MG63 (cell line): ENCODE measurements around the gene RNF112. TPM values are rescaled to one million over a fixed set of nuclear protein-coding genes. Genes with fewer than 3 reads are reported as not detected.

Source experiments
- DNase-seq: peaks from one replicate; pipeline ENCODE4 v3.0.0-alpha.2; 2020
- H3K27me3 ChIP-seq: fragments of 250-450 bp; sonication (Bioruptor Pico); 2 replicates; pipeline ENCODE4 v1.5.1; 2020; ENCODE audit warnings: mild to moderate bottlenecking, moderate library complexity
- H3K36me3 ChIP-seq: fragments of 250-450 bp; sonication (Bioruptor Pico); 2 replicates; pipeline ENCODE4 v1.5.1; 2020; ENCODE audit warnings: mild to moderate bottlenecking, moderate library complexity
- H3K4me3 ChIP-seq: fragments of 250-450 bp; sonication (Bioruptor Pico); 2 replicates; pipeline ENCODE4 v1.5.1; 2020; ENCODE audit warnings: mild to moderate bottlenecking, moderate library complexity
- H3K9me3 ChIP-seq: fragments of 250-450 bp; sonication (Bioruptor Pico); 2 replicates; pipeline ENCODE4 v1.5.1; 2020; ENCODE audit warnings: mild to moderate bottlenecking, moderate library complexity
- total RNA-seq: library from RNA; depleted of rRNA; stranded (reverse); fragments of >200 nt; shearing (Covaris generic); gene quantifications from 2 replicates; pipeline ENCODE4 v1.2.3, GENCODE V29; 2014; ENCODE audit warnings: low replicate concordance; rRNA removed

RNF112 gene
- total RNA-seq = not detected in 2 replicates

- no peak within 1 kb of the TSS for H3K4me3 ChIP-seq
- no peaks in the 10 kb centered on the region for H3K36me3 ChIP-seq
- H3K9me3 ChIP-seq = no peaks in the 10 kb centered on the region
- H3K27me3 ChIP-seq = no peaks in the 10 kb centered on the region
- DNase-seq = no peak
Measured at GRCh38 chr17:19410875-19411620, at the start of gene RNF112. TSS of gene RNF112 (plus strand) at chr17:19411232. CDS start at chr17:19411409, 177 bp downstream.

- DNase-seq = no peak
- Histone ChIP-seq H3K27me3 (no peaks in the 10 kb centered on the region), H3K4me3 (no peak overlapping the region), H3K9me3 (no peaks in the 10 kb centered on the region), H3K36me3 (no peaks in the 10 kb centered on the region)
Measured at GRCh38 chr17:19361326-19361725, 49.7 kb upstream of the RNF112 start.

- H3K27me3 ChIP-seq = no peaks in the 10 kb centered on the region
- H3K4me3 ChIP-seq = peak overlapping the region; percentile 77
- no peaks in the 10 kb centered on the region for H3K9me3 ChIP-seq
- DNase-seq = no peak
- no peaks in the 10 kb centered on the region for H3K36me3 ChIP-seq
Measured at GRCh38 chr17:19361944-19362276, 49.1 kb upstream of the RNF112 start.

GRCh38 chr17:19362277-19363113 lies 48.5 kb upstream of the RNF112 start, which contains the start of gene B9D1:
TSS of gene B9D1 (minus strand) at chr17:19362723. CDS start at chr17:19362569, 154 bp downstream.
- Histone ChIP-seq H3K9me3 (no peaks in the 10 kb centered on the region), H3K4me3 (peak within 1 kb of the TSS; percentile 77), H3K36me3 (no peaks in the 10 kb centered on the region), H3K27me3 (no peaks in the 10 kb centered on the region)
- DNase-seq = peak; percentile 74

- DNase-seq = no peak
- Histone ChIP-seq H3K4me3 (peak overlapping the region; percentile 77), H3K9me3 (no peaks in the 10 kb centered on the region), H3K27me3 (no peaks in the 10 kb centered on the region), H3K36me3 (no peaks in the 10 kb centered on the region)
Measured at GRCh38 chr17:19363114-19363438, 48.0 kb upstream of the RNF112 start.

- no peaks in the 10 kb centered on the region for H3K27me3 ChIP-seq
- H3K9me3 ChIP-seq = no peaks in the 10 kb centered on the region
- no peak overlapping the region for H3K4me3 ChIP-seq
- no peaks in the 10 kb centered on the region for H3K36me3 ChIP-seq
- no peak for DNase-seq
Measured at GRCh38 chr17:19363460-19364035, 47.5 kb upstream of the RNF112 start.

- H3K9me3 ChIP-seq = no peaks in the 10 kb centered on the region
- H3K36me3 ChIP-seq = no peaks in the 10 kb centered on the region
- no peak overlapping the region for H3K4me3 ChIP-seq
- H3K27me3 ChIP-seq = no peaks in the 10 kb centered on the region
- no peak for DNase-seq
Measured at GRCh38 chr17:19364699-19365498, 46.1 kb upstream of the RNF112 start.

GRCh38 chr17:19365499-19365817 lies 45.6 kb upstream of the RNF112 start:
- H3K9me3 ChIP-seq = no peaks in the 10 kb centered on the region
- no peak for DNase-seq
- H3K36me3 ChIP-seq = no peaks in the 10 kb centered on the region
- no peak overlapping the region for H3K4me3 ChIP-seq
- no peaks in the 10 kb centered on the region for H3K27me3 ChIP-seq

- no peak for DNase-seq
- no peaks in the 10 kb centered on the region for H3K27me3 ChIP-seq
- H3K36me3 ChIP-seq = no peaks in the 10 kb centered on the region
- no peaks in the 10 kb centered on the region for H3K9me3 ChIP-seq
- no peak overlapping the region for H3K4me3 ChIP-seq
Measured at GRCh38 chr17:19365833-19366636, 45.0 kb upstream of the RNF112 start.

- no peak overlapping the region for H3K4me3 ChIP-seq
- DNase-seq = no peak
- H3K27me3 ChIP-seq = no peaks in the 10 kb centered on the region
- H3K9me3 ChIP-seq = no peaks in the 10 kb centered on the region
- no peaks in the 10 kb centered on the region for H3K36me3 ChIP-seq
Measured at GRCh38 chr17:19366637-19366972, 44.4 kb upstream of the RNF112 start.

- H3K4me3 ChIP-seq = no peak overlapping the region
- DNase-seq = no peak
- no peaks in the 10 kb centered on the region for H3K27me3 ChIP-seq
- H3K36me3 ChIP-seq = no peaks in the 10 kb centered on the region
- H3K9me3 ChIP-seq = no peaks in the 10 kb centered on the region
Measured at GRCh38 chr17:19368229-19368628, 42.8 kb upstream of the RNF112 start.

- H3K9me3 ChIP-seq = no peaks in the 10 kb centered on the region
- H3K27me3 ChIP-seq = no peaks in the 10 kb centered on the region
- no peak overlapping the region for H3K4me3 ChIP-seq
- H3K36me3 ChIP-seq = no peaks in the 10 kb centered on the region
- no peak for DNase-seq
Measured at GRCh38 chr17:19369107-19369778, 41.8 kb upstream of the RNF112 start.

GRCh38 chr17:19369846-19370492 lies 41.1 kb upstream of the RNF112 start:
- no peaks in the 10 kb centered on the region for H3K36me3 ChIP-seq
- H3K9me3 ChIP-seq = no peaks in the 10 kb centered on the region
- DNase-seq = no peak
- H3K27me3 ChIP-seq = no peaks in the 10 kb centered on the region
- no peak overlapping the region for H3K4me3 ChIP-seq

- Histone ChIP-seq H3K27me3 (no peaks in the 10 kb centered on the region), H3K4me3 (no peak overlapping the region), H3K9me3 (no peaks in the 10 kb centered on the region), H3K36me3 (no peaks in the 10 kb centered on the region)
- DNase-seq = no peak
Measured at GRCh38 chr17:19370493-19370960, 40.5 kb upstream of the RNF112 start.

- no peak overlapping the region for H3K4me3 ChIP-seq
- no peaks in the 10 kb centered on the region for H3K27me3 ChIP-seq
Measured at GRCh38 chr17:19371259-19372010, 39.6 kb upstream of the RNF112 start.

More at GRCh38 chr17:19371259-19372010, 39.6 kb upstream of the RNF112 start:
- no peak for DNase-seq
- no peaks in the 10 kb centered on the region for H3K36me3 ChIP-seq
- no peaks in the 10 kb centered on the region for H3K9me3 ChIP-seq
